Measurements from ENCODE around the gene CMIP.

DNA sequence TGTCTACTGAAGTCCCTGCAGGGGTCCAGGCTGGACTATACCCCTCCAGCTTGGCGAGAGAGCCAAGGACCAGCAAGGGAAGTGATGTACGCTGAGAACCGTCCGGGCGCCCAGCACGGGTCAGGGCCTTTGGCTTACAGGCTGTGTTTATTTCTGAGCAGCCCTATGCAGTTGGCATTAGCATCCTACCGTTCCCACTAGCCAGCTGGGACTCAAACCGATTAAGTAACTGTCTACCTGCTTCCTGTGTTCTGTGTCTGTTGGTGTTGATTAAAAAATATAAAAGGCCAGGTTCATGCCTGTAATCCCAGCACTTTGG is 73.8 kb downstream of the CMIP start:
- TF ChIP-seq, protein P1, sequence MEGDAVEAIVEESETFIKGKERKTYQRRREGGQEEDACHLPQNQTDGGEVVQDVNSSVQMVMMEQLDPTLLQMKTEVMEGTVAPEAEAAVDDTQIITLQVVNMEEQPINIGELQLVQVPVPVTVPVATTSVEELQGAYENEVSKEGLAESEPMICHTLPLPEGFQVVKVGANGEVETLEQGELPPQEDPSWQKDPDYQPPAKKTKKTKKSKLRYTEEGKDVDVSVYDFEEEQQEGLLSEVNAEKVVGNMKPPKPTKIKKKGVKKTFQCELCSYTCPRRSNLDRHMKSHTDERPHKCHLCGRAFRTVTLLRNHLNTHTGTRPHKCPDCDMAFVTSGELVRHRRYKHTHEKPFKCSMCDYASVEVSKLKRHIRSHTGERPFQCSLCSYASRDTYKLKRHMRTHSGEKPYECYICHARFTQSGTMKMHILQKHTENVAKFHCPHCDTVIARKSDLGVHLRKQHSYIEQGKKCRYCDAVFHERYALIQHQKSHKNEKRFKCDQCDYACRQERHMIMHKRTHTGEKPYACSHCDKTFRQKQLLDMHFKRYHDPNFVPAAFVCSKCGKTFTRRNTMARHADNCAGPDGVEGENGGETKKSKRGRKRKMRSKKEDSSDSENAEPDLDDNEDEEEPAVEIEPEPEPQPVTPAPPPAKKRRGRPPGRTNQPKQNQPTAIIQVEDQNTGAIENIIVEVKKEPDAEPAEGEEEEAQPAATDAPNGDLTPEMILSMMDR (IDR thresholded peaks at IDR 0.05): no peak
- TF ChIP-seq POLR2A (IDR thresholded peaks at IDR 0.05): no peak
